HUDEP-2 (cell line): ENCODE data around the gene SRPRB.

Experiments used
- DNase-seq, 76 experiments: peaks; one replicate each; lab custom pipeline; 2025; ENCODE audit not compliant: unreplicated experiment in 76 of 76; lab: John Stamatoyannopoulos, UW

Gene SRPRB

DNA sequence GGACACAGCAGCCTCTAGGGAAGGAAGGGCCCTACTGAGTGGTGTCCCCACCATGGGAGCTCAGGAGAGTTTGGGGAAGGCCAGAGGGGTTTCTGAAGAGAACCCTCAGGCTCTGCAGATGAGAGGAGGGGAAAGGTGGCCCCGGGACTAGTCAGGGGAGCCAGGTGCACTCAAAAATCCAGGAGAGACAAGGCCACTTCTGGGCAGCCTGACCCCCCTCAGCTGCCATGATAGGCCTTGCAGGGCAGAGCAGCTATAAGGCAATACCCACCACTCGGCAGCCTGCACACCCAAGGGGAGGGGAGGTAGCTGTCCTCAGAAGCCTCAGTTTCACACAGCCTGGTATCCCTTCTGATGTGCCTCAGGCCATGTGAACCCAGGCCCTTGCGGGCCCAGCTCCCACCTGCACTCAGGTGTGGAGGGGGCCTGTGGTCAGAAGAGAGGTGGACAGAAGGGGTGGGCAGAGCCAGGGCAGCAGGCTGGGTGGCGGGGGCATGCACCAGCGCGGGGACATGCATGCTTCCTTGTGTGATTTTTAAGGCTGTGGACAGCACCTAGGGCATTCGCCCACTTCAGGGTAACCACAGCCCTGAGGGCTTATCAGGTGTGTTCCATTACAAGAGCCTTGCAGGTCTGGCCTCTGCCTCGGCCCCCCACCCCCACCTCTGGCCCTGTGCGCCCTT is 34.6 kb downstream of the SRPRB start:
- DNase-seq: no peak

DNA sequence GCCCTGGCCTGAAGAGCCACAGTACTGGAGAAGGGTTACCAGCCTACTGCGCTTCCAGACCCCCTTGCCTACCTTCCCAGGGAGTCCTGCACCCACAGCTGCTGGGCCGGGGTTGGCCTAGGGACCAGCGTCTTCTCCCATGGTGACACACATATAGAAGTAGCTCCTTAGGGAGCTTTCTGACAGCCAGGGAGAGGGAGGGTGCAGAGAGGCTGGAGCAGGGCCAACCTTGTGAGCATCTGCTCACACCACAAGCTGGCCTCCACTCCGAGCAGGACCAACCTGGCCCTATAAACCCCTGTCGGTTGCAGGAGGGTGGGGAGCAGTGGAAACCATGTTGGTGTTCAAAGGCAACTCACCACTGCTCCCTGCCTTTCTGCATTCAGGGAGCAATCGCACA is 35.2 kb downstream of the SRPRB start:
- DNase-seq: no peak

DNA sequence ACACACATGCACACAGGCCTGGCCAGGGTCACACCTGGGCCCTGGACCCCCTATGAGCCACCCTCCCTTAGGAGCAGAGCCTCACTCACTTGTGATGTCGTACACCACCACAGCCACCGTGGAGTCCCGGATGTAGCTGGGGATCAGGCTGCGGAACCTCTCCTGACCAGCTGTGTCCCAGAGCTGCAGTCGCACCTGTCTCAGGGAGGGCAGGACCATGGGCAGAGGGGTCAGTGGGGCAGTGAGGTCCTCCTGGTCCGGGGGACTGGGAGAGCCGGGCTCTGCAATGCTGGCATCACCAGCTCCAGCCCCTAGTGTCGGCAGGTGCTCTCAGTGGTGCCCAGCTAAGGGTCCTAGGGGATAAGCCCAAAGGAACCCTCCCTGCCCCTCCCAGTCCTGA is 35.6 kb downstream of the SRPRB start:
- no peak for DNase-seq

DNA sequence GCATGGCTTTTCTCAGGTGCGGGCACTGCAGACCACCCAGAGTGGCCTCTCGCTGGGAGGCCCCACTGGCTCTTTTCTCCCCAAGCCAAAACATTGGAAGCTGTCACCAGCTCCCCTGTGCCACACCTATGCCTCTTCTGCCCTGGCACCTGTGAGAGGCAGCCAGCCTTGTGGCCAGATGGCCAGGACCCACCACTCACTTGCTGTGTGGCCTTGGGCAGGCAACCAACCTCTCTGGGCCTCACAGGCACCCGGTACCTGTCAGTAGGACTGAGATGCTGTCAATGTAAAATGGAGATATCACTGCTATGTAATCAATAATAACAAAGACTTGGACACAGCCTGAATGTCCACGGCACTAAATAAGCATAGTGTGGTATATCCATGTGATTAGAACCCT is 36.5 kb downstream of the SRPRB start:
- DNase-seq: no peak

DNA sequence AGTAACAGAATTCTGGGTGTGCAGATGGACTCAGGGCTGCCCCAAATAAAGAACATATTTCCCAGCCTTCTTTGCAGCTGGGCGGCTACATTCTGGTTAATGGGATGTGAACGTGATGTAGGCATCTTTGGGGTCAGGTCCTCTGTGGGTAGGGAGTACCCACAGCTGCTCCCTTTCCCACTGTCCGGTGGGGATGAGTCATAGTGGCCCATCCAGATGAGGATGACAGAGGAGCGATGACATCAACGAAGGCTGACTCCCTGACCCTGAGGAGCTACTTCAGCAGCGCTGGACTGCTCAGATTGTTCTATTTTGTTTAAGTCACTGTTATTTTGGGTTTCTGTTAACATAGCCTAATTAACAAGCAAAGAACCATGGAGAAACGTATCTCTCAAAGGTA is 38.0 kb downstream of the SRPRB start:
- no peak for DNase-seq

DNA sequence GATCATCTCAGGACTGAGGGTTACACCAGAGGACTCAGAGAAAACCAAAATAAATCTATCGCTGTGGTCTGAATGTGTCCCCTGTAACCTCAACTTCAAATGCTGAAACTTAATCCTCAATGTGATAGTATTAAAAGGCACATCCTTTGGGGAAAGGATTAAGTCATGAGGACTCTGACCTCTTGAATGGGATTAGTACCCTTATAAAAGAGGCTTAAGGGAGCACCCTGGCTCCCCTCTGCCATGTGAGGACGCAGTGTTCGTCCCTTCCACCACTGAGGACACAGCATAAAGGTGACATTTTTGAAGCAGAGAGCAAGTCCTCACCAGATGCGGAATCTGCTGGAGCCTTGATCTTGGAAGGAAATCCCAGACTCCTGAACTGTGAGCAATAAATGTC is 39.5 kb downstream of the SRPRB start:
- no peak for DNase-seq

DNA sequence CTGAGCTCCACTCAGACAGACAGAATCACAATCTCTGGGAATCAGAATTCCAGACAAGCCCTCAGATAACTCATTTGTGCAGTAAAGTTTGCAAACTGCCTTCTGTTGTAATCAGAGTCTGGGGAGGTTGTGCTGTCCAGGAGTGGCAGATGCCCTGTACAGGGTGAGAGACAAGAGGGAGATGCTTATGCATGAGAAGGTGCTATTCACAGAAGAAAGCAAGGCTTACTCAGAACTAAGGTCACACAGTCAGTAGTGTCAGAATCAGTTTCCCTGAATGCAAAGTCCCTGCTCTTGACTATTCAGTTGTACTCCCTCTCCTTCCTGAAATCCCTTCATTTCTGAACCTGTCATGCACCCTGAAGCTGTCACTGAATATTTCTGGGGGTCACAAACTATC is 43.7 kb downstream of the SRPRB start:
- DNase-seq: no peak

DNA sequence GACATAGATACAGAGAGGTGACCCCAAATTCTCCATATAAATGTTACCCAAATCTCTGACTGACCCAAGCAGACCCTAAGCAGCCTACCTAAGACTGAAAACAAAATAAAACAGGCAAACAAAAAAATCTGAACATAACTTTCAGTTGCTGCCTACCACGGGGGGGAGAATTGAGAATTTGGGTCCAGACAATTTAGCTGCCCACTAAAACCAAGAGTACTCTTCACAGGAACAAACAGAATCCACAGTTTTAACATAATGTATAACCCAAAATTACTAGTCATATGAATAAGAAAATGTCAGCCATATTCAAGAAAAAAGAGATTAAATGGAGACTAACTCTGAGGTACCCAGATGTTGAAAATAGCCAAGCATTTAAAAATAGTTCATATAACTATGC is 44.4 kb downstream of the SRPRB start:
- no peak for DNase-seq

DNA sequence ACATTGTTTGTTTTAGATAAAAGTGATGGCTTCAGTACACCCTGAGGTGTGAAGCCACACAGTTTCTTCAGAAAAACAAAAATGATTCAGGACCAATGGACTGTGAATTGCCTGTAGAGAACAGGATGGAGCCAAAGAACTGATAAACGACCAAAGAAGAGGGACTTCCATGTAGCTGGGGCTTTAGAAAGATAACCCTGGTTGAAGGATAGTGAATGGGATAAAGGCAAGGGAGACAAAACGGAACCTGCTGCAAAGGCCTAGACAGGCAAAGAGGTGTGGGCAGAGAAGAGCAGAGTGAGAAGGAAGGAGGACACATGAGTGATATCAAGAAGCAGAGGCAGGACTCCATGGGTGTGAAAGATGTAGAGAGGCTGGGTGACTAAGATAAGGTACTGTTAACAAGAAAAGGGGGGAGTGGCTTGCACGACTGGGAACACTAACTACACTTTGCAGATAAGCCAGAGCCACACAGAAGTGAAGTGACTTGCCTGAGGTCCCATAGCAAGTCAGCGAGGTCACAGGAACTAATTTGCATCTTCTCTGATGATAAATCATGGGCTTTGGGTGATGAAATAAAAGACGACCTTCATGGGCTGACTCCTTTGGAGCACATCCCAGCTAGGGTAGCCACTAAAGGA is 45.8 kb downstream of the SRPRB start:
- DNase-seq: peak in 74 of 76 experiments; percentile 44 to 98 (median 88)

DNA sequence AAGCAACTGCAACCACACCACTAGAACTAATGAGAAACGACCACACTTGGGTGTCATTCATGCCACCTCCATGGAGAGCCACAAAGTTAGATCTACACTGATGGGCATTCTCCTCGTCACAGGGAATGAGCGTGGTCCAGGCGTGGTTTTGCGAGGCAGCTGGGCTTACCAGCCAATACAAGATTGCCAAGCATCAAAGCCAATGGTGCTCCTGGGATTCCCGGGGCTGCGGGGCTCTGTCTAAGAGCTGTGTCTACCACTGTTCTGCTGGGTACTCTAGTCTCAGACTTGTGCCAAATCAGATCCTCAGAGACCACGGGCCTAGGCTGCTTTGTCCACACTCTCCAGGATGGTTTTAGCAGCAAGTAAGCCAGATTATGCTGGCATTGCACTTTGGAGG is 46.3 kb downstream of the SRPRB start:
- peak in 4 of 76 experiments; percentile 9 to 54 (median 43) for DNase-seq

DNA sequence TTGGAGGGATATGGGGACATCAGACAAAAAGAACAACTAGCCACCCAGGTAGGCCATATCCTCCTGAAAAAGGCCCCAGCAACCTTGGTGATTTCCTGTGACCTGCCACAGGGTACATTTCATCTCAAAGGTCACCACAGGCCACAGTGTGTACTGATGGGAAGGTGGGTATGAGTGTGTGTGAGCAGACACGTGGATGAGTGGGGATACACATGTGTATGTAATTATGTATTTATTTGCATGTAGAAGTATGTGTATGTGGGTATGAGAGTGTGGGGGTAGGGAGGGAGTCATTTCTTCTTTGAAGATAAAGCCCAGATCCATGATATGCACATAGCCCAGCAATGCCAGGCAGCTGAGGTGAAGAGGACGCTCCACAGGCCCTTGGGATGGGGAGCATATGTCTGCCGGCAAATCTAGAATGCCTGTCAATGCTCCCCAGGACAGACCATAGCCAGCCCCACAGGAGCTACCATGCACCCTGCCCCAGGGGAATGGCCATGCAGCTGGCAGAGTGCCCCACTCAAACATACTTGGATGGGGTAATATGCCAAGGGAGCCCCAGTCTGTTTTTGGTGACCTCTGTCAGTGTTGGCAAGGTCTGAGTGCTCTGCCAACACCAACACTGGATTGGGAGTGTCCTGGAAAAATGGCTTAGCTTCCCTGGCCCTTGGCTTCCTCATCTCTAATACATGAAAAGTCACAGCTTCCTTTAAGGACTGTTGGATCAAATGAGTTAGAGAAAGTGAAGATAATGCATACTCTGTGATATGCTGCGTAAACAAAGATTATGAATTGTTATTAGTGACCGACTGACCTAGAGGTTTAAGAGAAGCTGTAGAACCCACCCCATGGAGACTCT is 47.7 kb downstream of the SRPRB start:
- DNase-seq: peak in 4 of 76 experiments; percentile 6 to 20 (median 16)

DNA sequence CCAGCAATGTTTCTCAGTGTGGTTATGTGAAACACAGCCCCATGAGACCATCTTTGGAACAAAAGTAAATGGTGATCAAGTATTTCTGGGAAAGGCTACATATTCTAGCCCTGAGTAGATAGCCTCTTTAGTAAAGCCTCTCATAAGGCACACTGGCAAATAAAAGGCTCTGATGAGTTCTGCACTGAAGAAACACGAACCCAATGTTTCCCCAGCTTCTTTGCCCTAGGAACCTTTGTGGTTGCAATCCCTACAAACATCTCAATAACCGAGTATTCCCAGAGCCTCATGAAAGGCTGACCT is 48.3 kb downstream of the SRPRB start:
- DNase-seq: no peak

DNA sequence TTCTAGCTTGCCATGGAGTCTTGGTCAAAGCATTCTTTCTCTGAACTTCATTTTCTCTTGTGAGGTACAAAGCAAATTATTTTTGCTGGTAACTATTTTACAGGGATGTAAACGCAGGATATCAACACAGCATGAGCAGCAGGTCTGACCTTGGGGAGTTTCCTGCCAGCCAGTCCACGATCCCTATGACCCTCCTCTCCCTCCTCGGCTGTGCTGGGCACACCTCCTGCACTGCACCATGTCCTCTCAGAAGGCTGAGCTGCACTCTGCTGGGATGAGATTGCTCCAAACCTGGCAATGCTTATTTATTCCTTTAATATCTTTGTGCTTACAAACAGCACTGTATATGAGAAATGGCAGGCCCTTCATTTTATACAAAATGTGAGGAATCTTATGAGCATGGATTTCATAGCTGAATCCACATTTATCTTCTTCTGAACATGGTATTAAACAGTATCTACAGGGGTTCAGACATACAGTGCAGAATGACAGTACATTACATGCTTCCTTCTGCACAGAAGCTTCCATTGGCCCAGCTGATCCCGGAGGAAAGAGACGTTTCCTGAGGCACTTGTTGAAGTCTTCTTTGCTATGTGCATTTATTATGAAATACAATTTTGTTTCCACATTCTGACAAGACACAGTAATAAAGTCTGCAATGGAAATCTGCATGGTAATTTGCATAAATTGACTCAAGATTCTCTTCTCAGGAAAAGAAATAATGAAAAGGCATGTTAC is 48.8 kb downstream of the SRPRB start:
- no peak for DNase-seq

DNA sequence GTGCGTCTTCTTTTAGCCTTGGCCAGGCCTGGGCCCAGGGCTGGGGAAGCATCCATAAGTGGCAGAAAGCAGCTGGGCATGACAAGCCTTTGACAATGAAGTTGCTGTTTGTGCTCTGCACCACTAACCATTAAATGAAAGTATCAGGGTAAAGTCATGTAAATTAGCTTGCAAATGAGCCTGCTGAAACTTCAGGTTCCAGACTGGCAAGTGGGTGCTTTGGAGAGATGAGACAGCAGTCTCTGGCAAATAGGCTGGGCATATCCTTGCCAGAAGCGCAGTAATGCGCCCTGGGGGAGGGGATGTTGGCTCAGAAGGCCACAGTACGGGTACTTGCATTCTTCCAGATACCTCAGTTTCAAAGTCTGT is 49.4 kb downstream of the SRPRB start:
- DNase-seq: no peak

DNA sequence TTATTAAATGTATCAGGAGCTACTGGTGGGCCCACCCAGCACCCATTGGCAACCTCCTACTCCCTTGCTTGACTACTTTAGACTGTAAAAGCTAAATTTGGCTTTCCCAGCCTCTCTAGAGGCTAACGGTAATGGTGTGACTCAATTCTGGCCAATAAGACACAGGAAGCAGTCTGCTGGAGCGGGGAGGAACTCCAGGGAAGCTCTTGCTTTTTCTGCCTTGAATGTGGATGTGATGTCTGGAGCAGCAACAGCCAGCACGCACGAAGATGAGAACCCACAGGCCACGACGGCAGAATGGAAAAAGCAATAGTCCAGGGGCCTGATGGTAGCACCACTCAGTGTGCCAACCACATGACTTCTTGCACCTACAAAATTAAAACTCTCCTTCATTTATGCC is 50.2 kb downstream of the SRPRB start:
- no peak for DNase-seq

DNA sequence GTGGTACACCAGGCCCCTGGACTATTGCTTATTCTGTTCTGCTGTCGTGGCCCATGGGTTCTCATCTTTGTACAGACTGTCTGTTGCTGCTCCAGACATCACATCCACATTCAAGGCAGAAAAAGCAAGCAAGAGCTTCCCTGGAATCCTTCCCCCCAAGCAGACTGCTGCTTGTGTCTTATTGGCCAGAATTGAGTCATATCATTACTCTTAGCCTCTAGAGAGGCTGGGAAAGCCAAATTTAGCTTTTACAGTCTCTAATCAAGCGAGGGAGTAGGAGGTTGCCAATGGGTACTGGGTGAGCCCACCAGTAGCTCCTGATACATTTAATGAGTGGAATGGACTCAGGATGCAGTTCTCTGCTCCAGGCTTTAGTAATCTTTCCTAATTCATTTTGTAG is 50.7 kb downstream of the SRPRB start:
- DNase-seq: no peak

DNA sequence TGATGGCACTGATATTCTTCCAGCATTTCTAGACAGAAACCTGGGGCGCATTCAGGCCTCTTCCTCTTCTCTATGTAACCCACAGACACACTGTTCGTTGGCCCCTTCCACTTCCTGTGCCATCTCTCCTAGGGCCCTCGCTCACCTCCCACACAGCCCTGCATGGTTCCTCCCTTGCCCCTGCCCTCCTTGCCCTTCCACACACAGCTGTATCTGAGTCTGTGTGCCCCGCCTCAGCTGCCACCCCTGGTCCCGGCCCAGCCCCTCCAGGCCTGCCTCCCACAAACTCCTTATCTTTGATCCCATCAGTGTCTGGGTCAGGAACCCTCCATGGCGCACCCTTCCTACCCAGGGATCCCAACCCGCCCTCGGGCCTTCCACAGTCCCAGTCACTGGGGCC is 52.2 kb downstream of the SRPRB start:
- peak in 42 of 76 experiments; percentile 4 to 66 (median 29) for DNase-seq

DNA sequence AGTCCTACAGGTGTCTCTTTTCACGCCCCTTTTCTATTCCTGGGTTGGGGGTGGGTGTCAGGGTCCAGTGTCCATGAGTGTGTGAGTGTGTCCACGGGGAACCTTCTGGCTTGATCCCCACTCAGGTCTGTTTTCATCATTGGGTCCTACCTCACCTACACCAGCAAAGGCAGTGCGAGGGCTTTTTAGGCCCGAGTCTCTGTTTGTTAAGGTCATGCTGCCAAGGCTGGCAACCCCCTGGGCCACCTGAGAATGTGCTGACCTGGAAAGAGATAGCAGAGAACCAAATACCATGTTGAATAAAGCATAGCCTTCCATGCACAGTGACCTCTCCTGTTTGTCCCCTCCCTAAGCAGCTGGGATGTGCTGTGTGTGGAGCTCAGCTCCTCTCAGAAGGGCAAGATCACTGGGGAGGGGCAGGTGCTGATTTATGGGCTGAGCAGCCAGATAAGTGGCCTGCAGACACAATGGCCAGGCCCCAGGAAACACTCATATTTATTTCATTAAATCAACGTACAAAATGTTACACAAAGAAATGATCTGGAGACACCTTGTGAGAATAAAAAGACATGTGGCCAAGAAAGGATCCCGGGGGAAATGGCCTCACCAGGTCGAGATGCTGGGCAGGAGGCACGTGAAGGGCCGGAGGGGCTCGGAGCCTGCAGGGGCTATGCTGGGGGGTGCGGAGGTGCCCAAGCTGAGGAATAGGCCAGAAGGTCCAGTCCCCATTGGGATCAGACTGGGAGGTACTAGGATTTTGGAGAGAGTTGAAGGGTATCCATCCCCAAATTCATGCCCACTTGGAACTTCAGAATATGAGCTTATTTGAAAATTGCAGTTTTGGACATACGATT is 54.0 kb downstream of the SRPRB start:
- DNase-seq: peak in 5 of 76 experiments; percentile 4 to 26 (median 5)

DNA sequence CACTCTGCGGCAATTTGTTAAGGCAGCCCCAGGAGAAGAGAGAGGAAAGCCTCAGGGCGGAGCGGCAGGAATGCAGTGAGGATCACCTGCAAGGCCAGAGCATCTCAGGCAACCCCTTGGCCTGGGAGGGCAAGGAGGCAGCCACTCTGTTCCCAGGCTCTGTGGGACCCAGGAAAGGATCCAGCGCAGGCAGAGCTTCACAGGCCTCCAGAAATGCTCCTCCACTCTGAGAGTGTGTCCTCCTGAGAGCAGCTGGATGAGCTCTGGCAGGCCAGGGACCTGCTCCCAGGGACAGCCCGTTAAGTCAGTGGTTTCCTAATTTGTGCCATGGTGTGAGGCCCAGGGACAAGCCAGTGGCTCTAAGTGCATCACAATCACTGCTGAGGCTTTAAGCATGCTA is 54.9 kb downstream of the SRPRB start:
- DNase-seq: no peak

DNA sequence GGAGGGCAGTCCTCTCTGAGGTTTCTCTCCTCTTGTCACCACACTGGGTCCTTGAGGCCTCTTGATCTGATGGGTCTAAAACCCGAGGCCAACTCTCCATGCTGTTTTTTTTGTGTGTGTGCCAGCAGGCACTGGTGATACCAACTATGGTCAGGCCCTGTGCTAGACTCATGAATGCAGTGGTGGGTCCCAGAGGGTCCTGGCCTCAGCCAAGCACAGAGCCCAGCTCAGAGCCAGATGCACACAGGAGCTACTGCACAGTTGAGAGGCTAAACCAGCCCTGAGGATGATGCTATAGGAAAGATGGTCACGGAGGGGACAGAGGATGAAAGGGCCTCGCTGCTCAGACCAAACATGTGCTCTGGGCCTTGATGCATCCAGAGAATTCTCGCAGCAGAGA is 56.5 kb downstream of the SRPRB start:
- DNase-seq: no peak
